Measurements from ENCODE around the gene CDC37.

Gene CDC37

DNA sequence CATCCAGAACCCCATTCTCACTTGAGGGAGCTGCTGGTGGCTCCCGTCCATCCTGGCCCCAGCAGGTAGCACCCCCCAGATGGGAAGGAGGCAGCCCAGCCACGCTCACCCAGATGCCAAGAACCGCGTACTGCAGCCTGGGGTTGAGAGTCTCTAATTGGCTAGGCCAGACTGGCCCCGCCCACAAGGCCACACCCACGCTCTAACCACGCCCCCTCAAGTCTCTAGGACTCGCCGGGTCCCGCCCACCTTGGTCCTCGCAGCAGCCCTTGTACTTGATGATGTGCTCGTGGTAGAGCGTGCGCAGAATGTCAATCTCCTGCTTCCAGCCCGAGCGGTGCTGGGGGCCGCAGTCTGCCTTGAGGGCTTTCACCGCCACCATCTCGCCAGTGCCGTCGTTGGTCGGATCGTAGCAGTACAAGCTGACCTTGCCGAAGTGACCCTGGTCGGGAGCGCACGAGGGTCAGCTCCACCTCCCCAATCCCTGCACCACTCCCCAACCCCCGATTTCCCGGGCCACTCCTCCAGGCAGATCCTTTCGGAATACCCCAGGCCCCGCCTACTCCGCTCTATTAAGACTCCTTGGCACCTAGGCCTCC is 49.5 kb downstream of the CDC37 start:
- DNase-seq (ENCODE audit: low read depth) = peak; percentile 45

DNA sequence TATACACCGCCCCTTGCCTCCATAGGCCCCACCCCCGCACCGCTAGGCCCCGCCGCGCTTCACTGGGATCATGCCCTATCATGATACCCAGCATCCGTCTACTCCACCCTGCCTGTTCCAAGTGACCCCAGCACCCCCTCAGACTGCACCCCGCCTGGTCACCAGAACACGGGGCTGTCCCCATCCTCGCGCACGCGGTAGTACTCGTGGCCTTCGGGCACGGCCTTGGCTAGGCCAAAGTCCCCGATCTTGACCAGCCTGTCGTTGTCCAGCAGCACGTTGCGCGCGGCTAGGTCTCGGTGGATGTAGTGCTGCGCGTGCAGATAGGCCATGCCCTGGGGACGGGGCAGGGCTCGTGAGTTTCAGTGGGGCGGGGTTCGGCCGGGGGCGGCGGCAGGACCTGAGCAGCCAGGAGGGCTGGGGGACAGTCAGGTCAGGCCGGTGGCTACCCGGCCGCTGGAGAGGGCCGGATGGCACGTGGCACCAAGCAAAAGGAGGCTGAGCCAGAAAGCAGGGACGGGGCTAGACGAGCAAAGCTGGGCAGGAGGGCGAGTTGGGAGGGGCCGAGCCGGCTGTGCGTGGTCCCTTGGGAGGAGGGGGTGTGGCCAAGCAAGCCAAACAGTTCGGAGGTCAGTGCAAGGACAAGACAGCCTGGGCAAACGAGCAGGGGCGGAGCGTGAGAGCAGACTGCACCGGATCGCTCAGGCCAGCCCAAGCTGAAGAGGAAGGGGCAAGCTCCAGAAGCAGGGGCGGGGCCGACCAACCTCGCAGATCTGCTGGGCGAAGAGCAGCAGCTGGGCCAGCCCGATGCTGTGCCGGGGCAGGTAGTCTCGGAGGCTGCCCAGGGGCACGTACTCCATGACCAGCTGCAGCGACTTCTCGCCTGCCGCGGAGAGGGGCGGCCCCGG is 50.3 kb downstream of the CDC37 start:
- no peak for DNase-seq (ENCODE audit: low read depth)

DNA sequence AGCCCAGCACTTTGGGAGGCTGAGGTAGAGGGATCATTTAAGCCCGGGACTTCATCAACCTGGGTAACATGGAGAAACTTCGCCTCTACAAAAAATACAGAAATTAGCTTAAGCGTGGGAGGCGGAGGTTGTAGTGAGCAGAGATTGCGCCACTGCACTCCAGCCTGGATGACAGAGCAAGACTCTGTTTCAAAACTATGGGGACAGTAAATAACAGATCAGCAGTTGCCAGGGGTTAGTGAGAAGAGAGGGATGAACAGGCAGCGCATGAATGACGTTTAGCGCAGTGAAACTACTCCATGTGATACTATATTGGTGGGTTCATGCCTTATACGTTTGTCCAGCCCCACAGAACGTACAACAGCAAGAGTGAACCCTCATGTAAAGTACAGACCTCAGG is 56.8 kb downstream of the CDC37 start:
- no peak for DNase-seq (ENCODE audit: low read depth)

DNA sequence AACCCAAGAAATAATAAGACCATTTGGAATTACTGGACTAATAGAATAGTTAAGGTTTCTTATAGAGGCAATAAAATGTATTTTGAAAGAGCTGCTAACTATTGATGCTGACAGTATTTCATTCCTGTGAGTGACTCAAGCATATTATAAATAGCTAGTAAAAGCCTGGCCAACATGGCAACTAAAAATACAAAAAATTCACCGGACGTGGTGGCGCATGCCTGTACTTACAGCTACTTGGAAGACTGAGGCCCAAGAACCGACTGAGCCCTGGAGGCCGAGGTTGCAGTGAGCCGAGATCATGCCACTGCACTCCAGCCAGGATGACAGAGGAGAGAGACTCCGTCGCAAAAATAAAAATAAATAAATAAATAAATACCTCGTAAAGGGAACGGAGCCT is 58.6 kb downstream of the CDC37 start:
- no peak for DNase-seq (ENCODE audit: low read depth)

DNA sequence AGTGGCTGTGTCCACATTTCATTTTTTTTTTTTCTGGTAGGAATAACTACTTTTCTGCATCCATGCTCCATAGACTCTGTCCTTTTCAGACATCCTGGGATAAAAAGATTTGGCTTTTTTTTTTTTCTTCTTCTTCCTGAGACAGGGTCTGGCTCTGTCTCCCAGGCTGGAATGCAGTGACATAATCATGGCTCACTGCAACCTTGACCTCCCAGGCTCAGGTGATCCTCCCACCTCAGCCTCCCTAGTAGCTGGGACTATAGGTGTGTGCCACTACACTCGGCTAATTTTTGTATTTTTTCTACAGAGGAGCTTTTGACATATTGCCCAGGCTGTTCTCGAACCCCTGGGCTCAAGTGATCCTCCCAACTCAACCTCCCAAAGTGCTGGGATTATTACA is 59.8 kb downstream of the CDC37 start:
- no peak for DNase-seq (ENCODE audit: low read depth)

Data from stimulated activated CD8-positive, alpha-beta memory T cell treated with anti-CD3 and anti-CD28 coated beads, Interleukin-4, amount 100 ng/mL, for 24 hours (primary cell).